ENCODE results near the gene DDN. TPM values are rescaled to one million over a fixed set of nuclear protein-coding genes. Genes with fewer than 3 reads are reported as not detected.

Gene DDN
- total RNA-seq, 1 experiment from 2014 or later = not detected

DNA sequence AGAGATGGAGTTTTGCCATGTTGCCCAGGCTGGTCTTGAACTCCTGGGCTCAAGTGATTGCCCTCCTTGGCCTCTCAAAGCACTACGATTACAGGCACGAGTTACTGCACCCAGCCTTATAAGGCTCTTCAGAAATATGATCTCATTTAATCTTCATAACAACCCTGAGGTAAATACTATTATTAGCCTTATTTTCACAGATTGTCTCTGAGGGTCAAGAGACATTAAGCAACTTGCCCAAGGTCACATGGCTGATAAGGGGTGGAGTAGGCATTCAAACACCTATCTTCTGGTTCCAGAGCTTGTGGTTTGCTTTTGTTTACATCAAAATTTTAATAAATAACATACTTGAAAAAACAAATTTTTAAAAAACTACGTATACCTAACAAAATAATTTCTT, 14.3 kb upstream of the DDN start:
- DNase-seq (ENCODE audit: low read depth) = no peak

DNA sequence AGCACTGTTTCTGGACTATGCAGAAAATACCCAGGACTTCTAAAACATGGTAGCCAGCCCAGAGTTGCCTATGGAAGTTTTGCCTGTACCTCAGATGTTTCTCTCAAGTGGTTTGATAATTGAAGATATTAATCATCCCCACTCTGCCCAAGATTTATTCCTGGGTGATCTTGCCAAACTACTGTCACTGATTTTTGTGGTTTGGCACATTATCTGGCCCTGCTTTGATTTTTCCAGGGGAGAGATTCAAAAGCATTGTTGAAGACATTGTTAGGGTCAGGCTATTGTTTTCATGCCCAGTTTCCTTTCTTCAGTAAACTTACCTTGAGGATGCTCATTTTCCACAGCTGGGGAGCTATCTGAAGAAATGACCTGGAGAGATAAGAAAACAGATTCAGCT, 13.6 kb upstream of the DDN start:
- DNase-seq (ENCODE audit: low read depth) = no peak

DNA sequence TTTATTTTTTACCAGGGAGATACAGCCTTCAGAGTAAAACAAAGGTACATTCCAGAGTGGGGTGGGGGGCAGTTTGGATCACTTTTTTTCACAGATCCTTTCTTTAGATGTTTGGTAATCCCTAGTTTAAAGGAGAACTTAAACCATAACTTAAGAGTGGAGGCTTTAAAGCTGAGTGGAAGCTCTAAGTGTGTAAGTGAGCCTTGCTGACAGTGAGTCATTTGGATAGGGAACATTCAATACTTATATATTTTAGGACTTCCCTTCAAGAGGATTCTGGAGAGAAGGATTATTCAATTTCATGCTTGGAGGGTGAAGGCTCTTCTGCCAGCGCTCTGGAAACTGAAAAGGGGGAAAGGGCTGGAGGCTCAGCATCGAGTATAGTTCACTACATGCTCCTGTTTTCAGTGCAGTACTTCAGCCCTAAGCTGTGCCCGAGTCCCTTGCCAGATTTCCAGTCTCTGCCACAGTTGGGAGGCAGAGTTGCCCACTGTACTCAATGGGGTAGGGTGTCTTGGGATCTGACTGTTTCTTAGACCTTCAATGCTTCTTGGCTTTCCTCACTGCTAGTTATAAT, 11.0 kb upstream of the DDN start:
- no peak for DNase-seq (ENCODE audit: low read depth)

DNA sequence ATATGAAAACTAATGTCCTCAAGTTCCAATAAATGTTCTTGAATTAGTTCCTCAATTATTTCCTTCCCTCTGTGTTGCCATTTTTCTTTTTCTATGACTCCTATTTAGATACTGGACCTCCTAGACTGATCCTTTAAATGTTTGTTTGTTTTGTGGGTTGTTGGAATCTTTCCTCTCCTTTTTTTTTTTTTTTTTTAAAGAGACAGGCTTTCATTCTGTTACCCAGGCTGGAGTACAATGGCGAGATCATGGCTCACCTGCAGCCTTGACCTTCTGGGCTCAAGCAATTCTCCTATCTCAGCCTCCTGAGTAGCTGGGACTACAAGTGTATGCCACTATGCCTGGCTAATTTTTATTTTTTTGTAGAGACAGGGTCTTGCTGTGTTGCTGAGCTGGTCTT, 9.8 kb upstream of the DDN start:
- no peak for DNase-seq (ENCODE audit: low read depth)

DNA sequence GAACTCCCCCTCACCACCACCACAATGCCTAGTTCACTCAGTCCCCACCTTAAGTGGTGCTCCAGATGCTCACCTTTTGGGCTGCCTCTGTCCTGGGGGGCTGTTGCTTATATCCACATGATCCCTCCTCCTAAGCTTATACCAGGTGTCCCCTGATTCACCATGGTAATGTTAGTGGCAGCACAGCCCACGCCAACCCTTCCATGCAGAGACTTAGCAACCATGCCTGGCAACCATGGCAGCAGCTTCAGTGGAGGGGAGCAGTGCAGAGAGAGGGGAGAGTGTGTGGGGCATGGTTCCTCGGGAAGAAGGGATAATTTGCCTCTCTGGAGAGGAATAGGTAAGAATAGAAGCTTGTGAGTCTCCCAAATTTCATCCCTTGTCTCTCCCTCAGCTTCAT, 1.2 kb upstream of the DDN start:
- no peak for DNase-seq (ENCODE audit: low read depth)

DNA sequence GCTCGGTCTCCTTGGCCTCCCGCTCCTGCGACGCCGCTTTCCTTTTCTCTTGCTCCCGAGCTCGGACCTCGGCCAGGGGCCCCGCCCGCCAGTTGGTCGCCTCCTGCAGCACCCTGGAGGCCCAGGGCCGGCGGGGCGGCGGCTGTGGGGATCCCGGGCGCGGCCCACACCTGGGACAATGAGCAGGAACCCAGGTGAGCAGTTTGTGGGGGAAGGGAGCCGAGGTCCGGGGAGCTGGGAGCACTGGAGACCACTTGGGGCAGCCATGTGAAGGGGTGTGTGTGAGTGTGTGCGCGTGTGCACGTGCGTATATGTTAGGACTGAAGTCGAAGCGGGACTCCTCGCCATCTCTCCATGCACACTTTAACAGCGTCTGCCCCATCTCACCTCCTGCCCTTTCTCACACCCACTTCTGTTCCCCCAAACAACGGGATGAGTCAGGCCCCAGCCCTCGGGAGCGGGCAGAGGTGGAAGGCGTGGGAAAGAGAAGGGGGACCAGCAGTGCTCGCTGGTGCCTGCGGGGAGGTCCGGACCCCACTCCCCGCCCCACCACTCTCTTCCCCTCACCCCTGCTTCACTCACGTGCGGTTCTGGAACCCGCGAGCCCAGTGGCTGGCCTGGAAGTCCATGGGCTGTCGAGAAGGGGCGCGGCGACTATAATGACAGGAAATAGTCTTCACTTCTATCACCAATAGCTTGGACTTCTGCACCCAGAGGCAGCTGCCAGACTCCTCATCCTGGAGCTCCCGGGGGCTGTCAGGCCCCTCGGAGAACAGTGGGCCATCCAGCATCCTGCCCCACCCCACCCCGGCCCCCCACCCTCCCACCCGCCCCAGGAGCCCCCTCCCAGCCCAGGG, 450 bp downstream of the DDN start:
- DNase-seq (ENCODE audit: low read depth) = no peak

DNA sequence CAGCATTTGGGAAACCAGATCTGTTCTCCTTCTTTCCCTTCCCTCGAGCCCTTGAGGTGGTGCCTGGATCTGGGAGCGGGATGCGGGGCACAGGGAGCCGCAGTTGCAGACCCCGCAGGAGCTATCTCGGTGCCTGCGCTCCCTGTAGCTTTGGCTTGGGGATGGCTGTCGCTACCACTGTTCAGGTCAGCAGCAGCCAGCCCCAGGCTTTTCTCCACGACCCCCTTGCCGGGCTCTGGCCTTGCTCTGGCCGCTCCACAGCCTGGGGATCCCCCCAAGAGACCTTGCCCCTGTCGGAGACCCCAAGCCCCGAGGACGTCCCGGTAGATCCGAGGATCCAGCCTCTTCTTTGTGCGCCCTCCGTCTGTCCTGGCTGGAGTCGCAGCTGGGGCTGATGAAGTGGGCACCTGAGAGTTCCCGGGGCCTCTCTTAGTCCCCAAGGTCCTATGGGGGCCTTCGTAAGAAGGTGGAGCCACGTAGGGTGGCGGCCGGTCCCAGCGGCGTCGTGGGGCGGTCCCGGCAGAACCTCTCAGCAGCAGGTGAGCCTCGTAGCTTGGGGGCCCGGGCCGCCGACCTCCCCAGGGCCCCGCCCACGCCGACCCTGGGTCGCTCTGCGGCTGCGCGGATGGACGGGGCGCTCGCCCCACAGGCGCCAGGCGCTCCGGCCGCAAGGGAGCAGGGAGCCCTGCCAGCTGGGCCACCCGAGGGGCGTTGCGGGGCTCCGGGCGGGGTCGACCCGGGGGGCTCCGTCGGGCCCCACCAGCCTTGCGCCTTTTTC, 1.3 kb downstream of the DDN start:
- no peak for DNase-seq (ENCODE audit: low read depth)

DNA sequence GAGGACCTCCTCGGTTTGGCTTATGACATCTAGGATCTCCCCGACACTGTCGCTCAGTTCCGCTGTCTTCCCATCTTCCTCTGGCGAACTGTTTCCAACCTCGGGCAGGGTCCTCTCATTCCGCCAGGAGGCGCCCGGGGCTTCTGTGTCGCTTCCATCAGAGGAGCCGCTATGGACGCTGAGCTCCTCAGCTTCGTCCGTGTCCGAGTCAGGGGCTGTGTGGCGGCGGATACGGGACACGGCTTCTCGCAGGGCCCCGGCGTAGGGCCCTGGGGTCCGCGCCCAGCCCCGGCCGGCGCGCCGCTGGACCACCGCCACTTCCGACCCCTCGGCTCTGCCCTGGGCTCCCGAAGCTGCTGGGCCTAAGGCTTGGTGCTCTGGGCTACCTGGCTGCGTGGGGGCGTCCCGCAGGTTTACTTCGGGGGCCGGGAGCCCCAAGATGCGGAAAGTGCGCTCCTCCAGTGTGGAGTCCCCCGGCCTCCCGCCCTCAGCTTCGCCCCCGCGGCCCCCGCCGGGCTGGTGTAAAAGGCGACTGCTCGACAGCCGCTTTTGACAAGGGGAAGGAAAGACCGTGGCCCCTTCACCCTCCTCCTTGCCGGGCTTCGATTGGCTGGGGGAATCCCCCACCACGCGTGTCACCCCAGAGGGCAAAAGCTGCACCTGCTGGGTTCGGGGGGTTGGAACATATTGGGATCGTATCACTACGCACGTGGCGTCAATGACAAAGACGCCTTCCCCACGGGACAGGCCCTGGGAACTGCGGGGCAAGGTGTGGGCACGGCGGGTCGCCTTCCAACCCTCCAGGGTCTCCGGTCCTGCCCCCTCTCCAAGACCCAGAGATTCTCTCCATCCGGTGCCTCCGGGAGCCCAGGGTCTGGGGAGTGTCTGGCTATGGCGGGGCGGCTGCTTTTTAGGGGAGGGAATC, 2.1 kb downstream of the DDN start:
- DNase-seq (ENCODE audit: low read depth) = no peak

DNA sequence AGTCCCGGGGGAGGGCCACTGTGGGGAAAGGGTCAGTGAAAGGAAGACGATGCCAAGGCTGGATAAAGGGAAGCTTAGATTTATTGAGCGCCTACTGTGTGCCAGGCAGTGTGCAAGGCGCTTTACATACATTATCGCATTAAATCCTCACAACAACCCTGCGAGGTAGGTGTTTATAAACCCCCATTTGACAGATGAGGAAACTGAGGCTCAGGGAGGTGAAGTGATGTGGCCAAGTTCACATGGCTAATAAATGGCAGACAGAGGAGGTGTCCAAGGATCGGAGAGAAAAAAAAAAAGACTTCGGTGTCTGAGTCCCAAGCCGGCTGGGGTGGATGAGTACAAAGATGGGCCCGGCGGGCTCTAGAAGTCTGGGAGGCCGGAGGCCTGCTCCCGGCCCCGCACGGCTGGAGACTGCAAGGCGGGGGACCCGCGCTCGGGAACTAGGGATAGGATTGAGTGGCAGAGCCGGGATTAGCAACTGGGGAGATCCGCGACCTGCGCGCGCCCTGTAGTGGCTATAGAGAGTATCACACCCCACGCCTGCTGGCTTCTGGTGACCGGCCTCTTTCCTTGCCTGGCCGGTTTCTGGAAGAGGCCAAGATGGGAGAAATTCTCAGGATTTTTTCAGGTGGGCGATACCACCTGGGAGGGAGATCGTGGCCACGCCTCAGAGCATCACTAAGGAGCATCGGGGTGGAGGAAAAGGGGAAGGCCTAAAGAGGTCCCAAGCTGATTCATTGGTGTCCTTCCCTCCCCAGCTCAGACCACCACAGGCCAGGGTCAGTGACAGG, 3.9 kb downstream of the DDN start:
- peak; percentile 70 for DNase-seq (ENCODE audit: low read depth)

DNA sequence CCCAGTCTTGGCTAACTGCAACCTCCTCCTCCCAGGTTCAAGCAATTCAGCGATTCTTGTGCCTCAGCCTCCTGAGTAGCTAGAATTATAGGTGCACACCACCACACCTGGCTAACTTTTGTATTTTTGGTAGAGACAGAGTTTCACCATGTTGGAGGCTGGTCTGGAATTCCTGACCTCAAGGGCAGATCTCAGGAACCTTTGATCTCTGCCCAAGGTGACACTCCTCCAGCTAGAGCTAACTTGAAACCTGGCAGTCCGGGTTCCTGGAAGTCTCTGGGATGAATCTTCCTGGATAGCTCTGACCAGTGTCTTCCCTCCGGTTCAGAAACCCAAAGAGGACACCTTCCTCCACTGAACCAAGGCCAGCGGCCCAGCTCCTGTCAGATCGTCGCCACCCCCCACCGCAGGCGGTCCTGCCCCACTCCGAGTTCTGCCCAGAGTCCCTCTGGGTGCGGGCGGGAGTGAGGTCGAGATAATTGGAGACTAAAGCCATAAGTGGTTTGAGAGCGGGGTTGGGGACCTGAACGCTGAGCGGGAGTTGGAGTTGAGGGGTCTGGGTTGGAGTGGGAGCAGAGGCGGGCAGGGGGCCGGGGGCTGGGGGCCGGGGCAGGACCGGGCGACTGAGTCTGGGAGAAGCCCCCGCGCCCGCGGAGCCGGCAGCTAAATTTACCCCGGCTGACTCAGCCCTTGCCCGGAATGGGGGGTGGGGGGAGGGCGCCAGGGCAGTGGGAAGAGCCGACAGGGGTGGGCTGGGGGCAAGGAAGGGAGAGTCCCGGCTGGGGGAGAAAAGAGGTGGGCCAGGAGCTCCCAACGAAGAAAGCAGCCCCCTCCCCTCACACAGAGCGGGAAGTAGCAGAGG, 4.7 kb downstream of the DDN start:
- DNase-seq (ENCODE audit: low read depth) = no peak

DNA sequence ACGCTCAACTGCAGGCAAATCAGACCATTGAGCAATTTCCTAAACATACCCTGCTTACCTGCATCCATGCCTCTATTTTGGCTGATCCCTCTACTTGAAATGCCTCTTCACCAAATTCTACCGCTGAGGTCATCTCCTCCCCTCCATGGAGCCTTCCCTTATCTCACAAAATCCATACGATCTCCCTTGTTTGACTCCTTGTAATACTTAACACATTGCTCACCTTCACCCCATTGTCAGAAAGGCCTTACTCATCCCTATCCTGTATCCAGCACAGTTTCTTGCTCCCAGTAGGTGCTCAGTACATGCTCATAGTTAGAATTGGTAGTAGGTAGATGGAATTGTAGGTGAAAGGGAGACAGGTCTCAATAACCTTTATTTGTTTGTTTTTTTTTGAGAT, 5.4 kb downstream of the DDN start:
- DNase-seq (ENCODE audit: low read depth) = no peak

DNA sequence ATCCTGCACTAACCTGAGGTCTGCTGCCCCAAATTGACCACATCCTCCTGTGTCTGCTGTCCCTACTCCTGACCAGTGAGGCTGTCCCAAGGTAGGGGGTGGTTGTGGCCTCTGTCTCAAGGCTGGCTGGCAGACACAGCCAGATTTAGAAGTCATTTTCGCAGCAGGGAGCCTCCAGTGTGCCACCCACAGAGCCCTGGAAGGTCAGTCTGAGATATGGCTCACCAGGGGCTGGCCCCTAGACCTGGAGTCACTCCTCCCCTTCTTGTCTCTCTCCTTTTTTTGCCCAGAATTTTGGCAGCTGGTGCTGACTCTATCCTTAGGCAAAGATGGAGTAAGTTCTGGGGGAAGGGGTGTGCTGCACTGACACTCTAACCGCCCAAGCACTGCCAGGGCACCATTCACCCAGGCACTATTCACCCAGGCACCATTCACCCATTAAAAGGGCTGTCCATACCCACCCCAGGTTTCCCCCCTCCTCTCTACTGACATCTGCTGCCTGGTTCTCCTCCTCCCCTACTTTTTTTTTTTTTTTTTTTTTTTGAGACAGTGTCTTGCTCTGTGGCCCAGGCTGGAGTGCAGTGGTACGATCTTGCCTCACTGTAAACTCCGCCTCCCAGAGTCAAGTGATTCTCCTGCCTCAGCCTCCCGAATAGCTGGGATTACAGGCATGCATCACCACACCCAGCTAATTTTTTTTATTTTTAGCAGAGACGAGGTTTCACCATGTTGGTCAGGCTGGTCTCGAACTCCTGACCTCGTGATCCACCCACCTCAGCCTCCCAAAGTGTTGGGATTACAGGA, 7.7 kb downstream of the DDN start:
- no peak for DNase-seq (ENCODE audit: low read depth)

DNA sequence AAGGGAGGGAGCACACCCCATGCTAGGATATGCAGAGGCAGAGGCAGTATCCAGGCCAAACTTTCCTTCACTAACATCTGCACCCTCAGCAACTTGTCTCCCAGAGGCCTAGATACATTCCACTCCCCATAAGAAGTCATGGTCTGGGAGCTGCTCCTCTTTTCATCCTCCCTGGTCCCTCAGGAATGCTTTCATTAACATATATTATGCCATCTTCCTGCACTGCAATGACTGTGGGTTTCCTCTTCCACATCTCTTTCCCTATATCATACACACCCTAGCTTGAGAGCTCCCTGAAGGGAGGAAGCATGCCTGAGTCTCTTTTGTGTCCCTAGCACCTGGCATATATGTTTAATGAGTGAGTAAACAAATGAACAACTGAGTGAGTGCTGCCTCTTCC, 8.6 kb downstream of the DDN start:
- no peak for DNase-seq (ENCODE audit: low read depth)

DNA sequence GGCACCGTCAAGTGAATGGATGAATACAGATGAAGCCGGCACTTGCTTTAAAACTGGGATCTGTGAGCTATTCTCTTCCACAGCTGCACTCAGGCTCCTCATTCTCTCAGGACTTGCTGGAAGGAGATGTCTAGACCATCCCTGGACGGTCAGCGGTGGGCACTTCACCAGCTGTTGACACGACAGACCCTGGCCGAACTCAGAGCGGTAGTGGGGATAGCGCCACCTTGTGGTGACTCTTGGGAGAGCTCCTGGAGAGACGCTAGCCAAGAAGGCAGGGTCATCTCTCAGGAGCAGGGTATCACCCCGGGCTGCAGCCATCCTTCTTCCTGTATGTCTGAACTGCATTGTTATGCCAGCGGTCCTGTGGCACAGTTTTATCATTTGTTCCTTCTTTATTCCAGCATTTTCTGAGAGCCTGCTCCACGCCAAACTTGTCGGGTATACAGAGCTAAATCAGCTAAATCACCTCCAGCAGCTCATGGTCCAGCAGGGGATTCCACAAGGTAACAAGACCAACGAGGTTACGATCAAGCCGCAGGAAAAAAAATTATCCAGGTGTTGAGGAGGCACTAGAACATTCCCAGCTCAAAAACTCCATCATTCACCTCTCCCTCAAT, 11.0 kb downstream of the DDN start:
- peak; percentile 41 for DNase-seq (ENCODE audit: low read depth)

DNA sequence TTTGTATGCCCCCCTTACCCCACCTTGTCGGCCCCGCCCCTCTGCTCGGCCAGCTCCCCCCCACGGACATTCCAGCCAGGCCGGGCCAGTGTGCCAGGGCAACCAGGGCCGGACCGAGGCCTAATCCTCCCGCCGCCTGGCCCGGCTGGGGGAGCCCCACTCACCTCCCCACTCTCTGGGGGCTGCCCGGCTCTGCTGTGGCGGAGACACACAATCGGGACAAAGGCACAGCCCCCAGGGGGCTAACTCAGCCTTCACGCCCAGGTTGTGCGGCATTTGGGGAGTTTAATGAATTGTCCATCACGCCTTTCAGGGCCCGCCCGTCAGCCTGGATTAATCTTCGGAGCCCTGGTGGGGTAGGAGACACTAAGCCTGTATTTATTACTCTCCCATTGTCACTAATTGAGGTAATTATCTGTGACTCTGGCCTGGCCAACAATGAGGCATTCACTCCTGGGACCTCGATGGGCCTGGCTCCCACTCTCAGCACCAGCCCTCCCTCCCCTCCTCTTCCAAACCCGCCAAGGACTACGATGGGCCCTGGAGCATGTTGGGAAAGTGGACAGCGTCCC, 12.4 kb downstream of the DDN start:
- no peak for DNase-seq (ENCODE audit: low read depth)

DNA sequence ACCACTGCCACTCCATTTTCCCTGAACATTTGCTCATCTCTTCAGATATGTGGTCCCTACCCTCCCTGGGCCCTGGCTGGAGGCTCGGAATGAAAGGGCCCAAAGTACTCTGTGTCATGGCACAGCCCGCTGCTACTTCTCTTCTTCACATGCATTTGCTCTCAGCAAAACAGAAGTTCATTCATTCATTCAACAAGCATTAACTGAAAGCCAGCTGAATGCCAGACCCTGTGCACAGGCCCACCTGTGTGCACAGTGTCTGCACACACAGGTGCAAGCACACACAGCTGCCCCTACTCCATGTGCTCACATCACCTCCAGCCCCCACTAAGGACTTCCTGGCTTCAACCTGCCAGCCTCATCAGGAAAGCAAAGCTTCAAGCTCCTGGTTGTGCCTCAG, 13.3 kb downstream of the DDN start:
- DNase-seq (ENCODE audit: low read depth) = no peak

DNA sequence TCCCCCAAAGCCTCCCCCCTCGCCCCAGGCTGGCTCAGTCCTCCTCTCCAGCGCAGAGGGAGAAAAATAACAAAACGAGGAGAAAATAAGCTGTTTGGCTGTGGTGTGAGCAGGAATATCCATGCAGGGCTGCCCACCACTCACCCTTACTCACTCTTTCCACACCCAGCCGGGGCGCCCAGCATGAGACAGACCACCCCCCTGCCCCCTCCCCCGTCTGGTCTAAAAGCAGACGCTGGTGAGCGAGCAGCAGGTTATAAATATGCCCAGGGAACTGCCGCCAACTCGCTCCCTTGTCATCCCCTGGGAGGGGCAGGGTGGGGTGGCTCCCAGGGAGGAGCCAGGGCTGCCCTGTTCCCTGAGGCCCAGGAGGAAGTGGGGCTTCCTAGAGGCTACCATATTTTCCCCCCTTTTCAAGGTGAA, 13.7 kb downstream of the DDN start:
- no peak for DNase-seq (ENCODE audit: low read depth)

DNA sequence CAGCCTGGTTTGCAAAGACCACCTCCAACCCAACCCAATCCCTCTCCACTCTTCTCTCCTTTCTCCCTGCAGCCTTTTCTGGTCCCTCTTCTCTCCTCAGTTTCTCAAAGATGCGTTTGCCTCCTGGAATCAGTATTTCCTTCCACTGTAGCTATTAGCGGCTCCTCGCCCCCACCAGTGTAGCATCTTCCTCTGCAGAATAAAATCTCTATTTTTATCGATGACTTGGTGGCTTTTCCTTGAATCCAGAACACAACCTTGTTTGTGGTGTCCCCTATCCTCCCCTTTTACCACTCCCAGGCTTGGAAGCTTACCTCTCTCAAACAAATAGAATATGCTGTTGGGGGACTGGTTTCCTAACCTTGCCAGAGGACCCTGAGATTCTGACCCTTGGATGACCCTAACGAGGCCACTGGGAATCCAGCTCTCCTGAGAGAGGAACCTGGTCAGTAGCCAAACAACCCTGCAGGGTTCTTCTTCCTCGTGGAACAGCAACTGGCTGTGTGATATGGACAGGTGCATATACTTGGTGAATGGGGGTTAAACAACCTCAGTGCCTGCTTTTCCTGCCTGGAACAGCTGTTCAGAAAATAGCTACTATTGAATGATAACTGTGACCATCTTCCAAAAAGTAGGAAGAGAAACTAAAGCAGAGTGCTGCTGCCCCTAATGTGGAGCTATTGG, 16.6 kb downstream of the DDN start:
- DNase-seq (ENCODE audit: low read depth) = no peak
